Nephron (organoid): ENCODE measurements around the gene FAM200C.

Experiments used
- H3K27ac Mint-ChIP-seq, 3 experiments: 2 replicates each; pipeline ENCODE4 v1.8.0; 2020; ENCODE audit warnings: mixed read lengths in 3 of 3, mild to moderate bottlenecking in 2 of 3, moderate library complexity in 1 of 3
- H3K27me3 Mint-ChIP-seq: 2 replicates; pipeline ENCODE4 v1.8.0; 2021; ENCODE audit warnings: low read depth, mild to moderate bottlenecking, moderate library complexity, mixed read lengths
- H3K36me3 Mint-ChIP-seq: 2 replicates; pipeline ENCODE4 v1.8.0; 2020; ENCODE audit warnings: low read depth, mixed read lengths
- H3K4me1 Mint-ChIP-seq: 2 replicates; pipeline ENCODE4 v1.8.0; 2020; ENCODE audit warnings: mixed read lengths
- H3K4me3 Mint-ChIP-seq, 3 experiments: 2 replicates each; pipeline ENCODE4 v1.8.0; 2020; ENCODE audit warnings: mild to moderate bottlenecking in 3 of 3, mixed read lengths in 3 of 3, moderate library complexity in 2 of 3
- H3K9me3 Mint-ChIP-seq: 2 replicates; pipeline ENCODE4 v1.8.0; 2020; ENCODE audit warnings: mixed read lengths
- TF ChIP-seq, protein P1 (sequence below), 3 experiments: fragments of 200-600 bp; sonication (generic); IDR thresholded peaks; one replicate each; pipeline ENCODE4 v1.5.0; 2021; ENCODE audit warnings: antibody characterized with exemption in 3 of 3; ENCODE audit not compliant: unreplicated experiment in 3 of 3

FAM200C gene

DNA sequence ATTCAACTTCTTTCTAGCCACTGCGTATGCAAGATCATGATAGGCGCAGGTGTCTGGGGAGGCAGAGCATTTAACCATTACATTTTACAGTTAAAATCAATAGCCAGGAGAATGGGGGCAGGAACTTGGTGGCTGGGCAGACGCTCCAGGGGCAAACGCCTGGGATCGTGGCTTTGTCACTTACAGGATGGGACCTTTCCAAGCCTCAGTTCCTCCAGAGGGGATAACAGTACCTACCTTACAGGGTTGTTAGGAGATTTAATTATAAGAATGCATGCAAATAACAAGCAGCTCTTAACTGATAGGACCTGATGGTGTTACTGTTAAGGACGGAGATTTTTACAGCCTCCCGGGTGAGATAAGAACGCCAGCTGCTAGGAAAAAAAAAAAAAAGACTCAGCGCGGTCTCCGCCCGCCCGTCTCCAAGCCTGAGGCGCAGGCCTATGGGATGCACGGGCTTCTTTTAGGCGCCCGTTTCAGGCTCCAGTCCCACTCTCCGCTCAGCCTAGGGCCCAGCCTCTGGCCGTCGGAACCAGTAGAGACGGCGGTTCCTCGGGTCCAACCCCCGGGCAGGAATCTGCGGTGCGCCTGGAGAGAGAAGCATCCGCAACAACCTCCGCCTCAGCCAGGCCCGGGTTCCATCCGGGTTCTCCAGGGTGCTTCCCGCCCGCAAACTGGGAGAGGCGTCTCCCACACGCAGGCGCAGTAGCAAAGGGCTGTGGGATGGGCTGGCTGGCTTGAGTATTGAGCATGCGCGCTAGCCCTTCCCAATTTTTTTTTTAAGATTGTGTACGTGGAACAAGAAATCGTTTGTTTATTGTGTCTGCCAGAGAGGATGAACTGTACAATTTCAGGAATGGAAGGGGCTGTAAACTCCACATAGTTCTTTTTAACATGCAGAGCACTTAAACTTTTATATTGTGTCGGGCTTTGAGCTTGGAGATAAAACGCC, at the start of gene FAM200C:
TSS of gene FAM200C (minus strand) at position 653 of the 952 bp plus-strand sequence. CDS start 4,564 bp downstream, outside the sequence.
- Mint-ChIP-seq H3K9me3 (no peaks in the 10 kb centered on the region), H3K36me3 (peaks cover 20% of the 10 kb centered on the region), H3K4me3 (peak within 1 kb of the TSS; percentile 90 to 97 (median 96)), H3K4me1 (peaks cover 35% of the 10 kb centered on the region), H3K27ac (peak within 1 kb of the TSS; percentile 99 to 100 (median 99)), H3K27me3 (no peaks in the 10 kb centered on the region)
- TF ChIP-seq, protein P1, sequence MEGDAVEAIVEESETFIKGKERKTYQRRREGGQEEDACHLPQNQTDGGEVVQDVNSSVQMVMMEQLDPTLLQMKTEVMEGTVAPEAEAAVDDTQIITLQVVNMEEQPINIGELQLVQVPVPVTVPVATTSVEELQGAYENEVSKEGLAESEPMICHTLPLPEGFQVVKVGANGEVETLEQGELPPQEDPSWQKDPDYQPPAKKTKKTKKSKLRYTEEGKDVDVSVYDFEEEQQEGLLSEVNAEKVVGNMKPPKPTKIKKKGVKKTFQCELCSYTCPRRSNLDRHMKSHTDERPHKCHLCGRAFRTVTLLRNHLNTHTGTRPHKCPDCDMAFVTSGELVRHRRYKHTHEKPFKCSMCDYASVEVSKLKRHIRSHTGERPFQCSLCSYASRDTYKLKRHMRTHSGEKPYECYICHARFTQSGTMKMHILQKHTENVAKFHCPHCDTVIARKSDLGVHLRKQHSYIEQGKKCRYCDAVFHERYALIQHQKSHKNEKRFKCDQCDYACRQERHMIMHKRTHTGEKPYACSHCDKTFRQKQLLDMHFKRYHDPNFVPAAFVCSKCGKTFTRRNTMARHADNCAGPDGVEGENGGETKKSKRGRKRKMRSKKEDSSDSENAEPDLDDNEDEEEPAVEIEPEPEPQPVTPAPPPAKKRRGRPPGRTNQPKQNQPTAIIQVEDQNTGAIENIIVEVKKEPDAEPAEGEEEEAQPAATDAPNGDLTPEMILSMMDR (IDR thresholded peaks at IDR 0.05; ENCODE audit: unreplicated experiment in 3 of 3) = no peak

DNA sequence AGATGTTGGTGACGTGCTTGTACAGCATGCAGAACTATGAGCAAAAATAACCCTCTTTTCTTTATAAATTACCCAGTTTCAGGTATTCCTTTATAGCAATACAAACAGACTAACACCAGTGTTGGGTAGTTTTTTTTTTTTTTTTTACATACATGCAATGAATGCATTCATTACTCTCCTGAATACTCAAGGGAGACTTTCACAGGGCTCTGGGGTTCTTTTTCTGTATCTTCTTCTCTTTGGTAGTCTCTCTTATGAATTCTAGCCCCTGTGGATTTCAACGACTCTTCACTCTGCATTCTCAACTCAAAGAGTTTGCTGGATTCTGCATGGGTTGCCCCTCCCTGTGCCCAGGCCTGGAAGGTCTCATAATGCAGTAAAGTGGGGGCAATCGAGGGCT, 49.6 kb upstream of the FAM200C start:
- Mint-ChIP-seq H3K9me3 (peaks cover 10% of the 10 kb centered on the region), H3K27ac (no peak overlapping the region), H3K36me3 (no peaks in the 10 kb centered on the region), H3K4me3 (no peak overlapping the region), H3K4me1 (no peaks in the 10 kb centered on the region), H3K27me3 (peaks cover 13% of the 10 kb centered on the region)
- TF ChIP-seq, protein P1 (IDR thresholded peaks at IDR 0.05; ENCODE audit: unreplicated experiment in 3 of 3) = no peak

DNA sequence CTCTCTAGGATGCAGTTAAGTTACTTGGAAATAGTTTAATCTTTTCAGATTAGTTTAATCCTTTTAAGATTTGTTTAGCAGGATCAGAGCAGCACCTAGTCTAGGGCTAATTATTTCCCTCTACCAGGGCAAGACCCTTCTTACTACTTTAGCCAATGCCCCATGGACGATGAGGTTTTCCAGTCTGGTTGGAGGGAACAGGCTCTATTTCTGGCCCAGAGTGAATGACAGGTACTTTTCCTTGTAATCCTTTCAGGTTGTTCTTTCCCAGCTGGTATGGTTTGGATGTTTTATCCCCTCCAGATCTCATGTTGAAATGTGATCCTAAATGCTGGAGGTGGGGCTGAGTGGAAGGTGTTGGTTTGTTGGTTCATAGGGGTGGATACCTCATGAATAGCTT, 49.0 kb upstream of the FAM200C start:
- no peak overlapping the region for H3K4me3 Mint-ChIP-seq
- H3K36me3 Mint-ChIP-seq = no peaks in the 10 kb centered on the region
- H3K9me3 Mint-ChIP-seq = peaks cover 10% of the 10 kb centered on the region
- H3K27ac Mint-ChIP-seq = no peak overlapping the region
- TF ChIP-seq, protein P1 (IDR thresholded peaks at IDR 0.05; ENCODE audit: unreplicated experiment in 3 of 3) = no peak
- peaks cover 10% of the 10 kb centered on the region for H3K27me3 Mint-ChIP-seq
- no peaks in the 10 kb centered on the region for H3K4me1 Mint-ChIP-seq

DNA sequence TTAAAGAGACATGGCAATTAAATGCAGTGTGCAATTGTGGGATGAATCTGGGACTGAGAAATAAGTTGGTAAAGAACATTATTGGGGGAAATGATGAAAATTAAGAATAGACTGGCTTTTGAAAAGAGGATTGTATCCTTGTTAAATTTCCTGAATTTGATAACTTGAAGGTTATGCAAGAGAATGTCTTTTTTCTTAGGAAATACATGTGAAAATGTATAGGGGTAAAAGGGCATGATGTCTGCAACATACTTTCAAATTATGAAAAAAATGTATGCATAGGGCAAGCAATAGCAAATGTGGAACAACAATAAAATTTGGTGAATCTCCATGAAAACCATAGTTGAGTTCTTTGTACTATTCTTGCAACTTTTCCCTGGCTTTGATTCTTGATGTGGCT, 45.9 kb upstream of the FAM200C start:
- Mint-ChIP-seq H3K4me1 (no peaks in the 10 kb centered on the region), H3K27me3 (peaks cover 11% of the 10 kb centered on the region), H3K9me3 (peaks cover 10% of the 10 kb centered on the region), H3K27ac (no peak overlapping the region), H3K36me3 (no peaks in the 10 kb centered on the region), H3K4me3 (no peak overlapping the region)
- TF ChIP-seq, protein P1 (IDR thresholded peaks at IDR 0.05; ENCODE audit: unreplicated experiment in 3 of 3) = no peak

DNA sequence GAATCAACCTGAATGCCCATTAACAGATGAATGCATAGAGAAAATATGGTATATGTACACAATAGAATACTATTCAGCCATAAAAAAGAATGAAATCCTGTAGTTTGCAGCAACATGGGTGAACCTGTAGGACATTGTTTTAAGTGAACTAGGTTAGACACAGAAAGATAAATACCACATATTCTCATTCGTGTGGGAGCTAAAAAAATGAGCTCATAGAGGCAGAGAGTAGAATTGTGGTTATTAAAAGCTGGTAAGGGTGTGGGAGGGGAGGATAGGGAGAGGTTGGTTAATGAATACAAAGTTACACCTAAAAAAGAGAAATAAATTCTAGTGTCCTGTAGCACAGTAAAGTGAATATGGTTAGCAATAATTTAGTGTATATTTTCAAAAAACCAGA, 45.3 kb upstream of the FAM200C start:
- Mint-ChIP-seq H3K27ac (no peak overlapping the region), H3K9me3 (peaks cover 10% of the 10 kb centered on the region), H3K27me3 (peaks cover 12% of the 10 kb centered on the region), H3K36me3 (no peaks in the 10 kb centered on the region), H3K4me3 (no peak overlapping the region), H3K4me1 (no peaks in the 10 kb centered on the region)
- TF ChIP-seq, protein P1 (IDR thresholded peaks at IDR 0.05; ENCODE audit: unreplicated experiment in 3 of 3) = no peak
